ENCODE data around the gene RBMS1.

DNA sequence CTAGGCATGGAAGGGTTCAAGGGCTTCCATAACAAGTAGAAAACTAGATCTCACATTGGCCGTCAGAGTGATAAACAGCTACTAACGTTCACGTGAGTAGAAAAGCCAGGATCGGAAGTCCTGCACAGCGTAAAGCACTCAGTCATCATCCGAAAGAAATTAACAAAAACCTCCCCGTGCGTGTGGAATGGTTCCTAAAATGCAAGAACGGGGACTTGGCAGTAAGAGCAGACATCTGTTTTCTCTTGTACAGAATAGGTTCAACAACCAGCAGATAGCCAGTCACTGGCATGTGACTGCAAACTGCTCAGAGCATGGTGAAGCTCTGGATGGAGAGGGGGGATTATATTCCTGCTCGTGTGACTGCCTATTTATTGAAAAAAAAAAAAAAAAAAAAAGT is 186.6 kb downstream of the RBMS1 start:
- no peak for TF ChIP-seq POLR2AphosphoS5 (IDR thresholded peaks at IDR 0.05)
- TF ChIP-seq, protein P1, sequence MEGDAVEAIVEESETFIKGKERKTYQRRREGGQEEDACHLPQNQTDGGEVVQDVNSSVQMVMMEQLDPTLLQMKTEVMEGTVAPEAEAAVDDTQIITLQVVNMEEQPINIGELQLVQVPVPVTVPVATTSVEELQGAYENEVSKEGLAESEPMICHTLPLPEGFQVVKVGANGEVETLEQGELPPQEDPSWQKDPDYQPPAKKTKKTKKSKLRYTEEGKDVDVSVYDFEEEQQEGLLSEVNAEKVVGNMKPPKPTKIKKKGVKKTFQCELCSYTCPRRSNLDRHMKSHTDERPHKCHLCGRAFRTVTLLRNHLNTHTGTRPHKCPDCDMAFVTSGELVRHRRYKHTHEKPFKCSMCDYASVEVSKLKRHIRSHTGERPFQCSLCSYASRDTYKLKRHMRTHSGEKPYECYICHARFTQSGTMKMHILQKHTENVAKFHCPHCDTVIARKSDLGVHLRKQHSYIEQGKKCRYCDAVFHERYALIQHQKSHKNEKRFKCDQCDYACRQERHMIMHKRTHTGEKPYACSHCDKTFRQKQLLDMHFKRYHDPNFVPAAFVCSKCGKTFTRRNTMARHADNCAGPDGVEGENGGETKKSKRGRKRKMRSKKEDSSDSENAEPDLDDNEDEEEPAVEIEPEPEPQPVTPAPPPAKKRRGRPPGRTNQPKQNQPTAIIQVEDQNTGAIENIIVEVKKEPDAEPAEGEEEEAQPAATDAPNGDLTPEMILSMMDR (IDR thresholded peaks at IDR 0.05), result no peak
